ENCODE data around the gene VTI1B.

GRCh38 chr14:67620217-67620785 is 54.1 kb downstream of the VTI1B start:
- TF ChIP-seq, protein P1, sequence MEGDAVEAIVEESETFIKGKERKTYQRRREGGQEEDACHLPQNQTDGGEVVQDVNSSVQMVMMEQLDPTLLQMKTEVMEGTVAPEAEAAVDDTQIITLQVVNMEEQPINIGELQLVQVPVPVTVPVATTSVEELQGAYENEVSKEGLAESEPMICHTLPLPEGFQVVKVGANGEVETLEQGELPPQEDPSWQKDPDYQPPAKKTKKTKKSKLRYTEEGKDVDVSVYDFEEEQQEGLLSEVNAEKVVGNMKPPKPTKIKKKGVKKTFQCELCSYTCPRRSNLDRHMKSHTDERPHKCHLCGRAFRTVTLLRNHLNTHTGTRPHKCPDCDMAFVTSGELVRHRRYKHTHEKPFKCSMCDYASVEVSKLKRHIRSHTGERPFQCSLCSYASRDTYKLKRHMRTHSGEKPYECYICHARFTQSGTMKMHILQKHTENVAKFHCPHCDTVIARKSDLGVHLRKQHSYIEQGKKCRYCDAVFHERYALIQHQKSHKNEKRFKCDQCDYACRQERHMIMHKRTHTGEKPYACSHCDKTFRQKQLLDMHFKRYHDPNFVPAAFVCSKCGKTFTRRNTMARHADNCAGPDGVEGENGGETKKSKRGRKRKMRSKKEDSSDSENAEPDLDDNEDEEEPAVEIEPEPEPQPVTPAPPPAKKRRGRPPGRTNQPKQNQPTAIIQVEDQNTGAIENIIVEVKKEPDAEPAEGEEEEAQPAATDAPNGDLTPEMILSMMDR (IDR thresholded peaks at IDR 0.05), result no peak
- no peak for TF ChIP-seq POLR2A (IDR thresholded peaks at IDR 0.05)
